Smooth muscle cell (in vitro differentiated cells): ENCODE data around the gene GABRG3. TPM values are rescaled to one million over a fixed set of nuclear protein-coding genes. Genes with fewer than 3 reads are reported as not detected.

Source experiments
- DNase-seq: peaks from one replicate; lab custom pipeline; 2025; ENCODE audit not compliant: unreplicated experiment; lab: John Stamatoyannopoulos, UW
- H2AFZ ChIP-seq: fragments of 200-600 bp; sonication (generic); 2 replicates; pipeline ENCODE4 v1.6.0; 2016; ENCODE audit warnings: antibody characterized with exemption, low read depth, mild to moderate bottlenecking
- H3F3A ChIP-seq: fragments of 200-600 bp; sonication (generic); 2 replicates; pipeline ENCODE4 v1.6.0; 2017; ENCODE audit warnings: antibody characterized with exemption, low read depth
- H3K27ac ChIP-seq: fragments of 200-600 bp; sonication (generic); 2 replicates; pipeline ENCODE4 v1.5.1; 2016; ENCODE audit warnings: low read depth, mild to moderate bottlenecking
- H3K27me3 ChIP-seq: fragments of 200-600 bp; sonication (generic); 2 replicates; pipeline ENCODE4 v1.6.1; 2016; ENCODE audit warnings: low read depth, mild to moderate bottlenecking
- H3K36me3 ChIP-seq: fragments of 200-600 bp; sonication (generic); 2 replicates; pipeline ENCODE4 v1.5.1; 2016; ENCODE audit warnings: low read depth
- H3K4me1 ChIP-seq: fragments of 200-600 bp; sonication (generic); 2 replicates; pipeline ENCODE4 v1.5.1; 2016; ENCODE audit warnings: low read depth
- H3K4me2 ChIP-seq: fragments of 200-600 bp; sonication (generic); 2 replicates; pipeline ENCODE4 v1.6.0; 2016; ENCODE audit warnings: mild to moderate bottlenecking
- H3K4me3 ChIP-seq: fragments of 200-600 bp; sonication (generic); 2 replicates; pipeline ENCODE4 v1.5.1; 2016; ENCODE audit warnings: mild to moderate bottlenecking
- H3K79me2 ChIP-seq: fragments of 200-600 bp; sonication (generic); 2 replicates; pipeline ENCODE4 v1.6.0; 2016; ENCODE audit warnings: low read depth, mild to moderate bottlenecking
- H3K9ac ChIP-seq: fragments of 200-600 bp; sonication (generic); 2 replicates; pipeline ENCODE4 v1.6.0; 2016; ENCODE audit warnings: low read depth
- H3K9me3 ChIP-seq: fragments of 200-600 bp; sonication (generic); replicated peaks from 2 replicates; pipeline ENCODE4 v1.5.1; 2016; ENCODE audit warnings: low read depth
- H4K20me1 ChIP-seq: fragments of 200-600 bp; sonication (generic); 2 replicates; pipeline ENCODE4 v1.6.0; 2016; ENCODE audit warnings: low read depth
- CTCF ChIP-seq: fragments of 200-600 bp; sonication (generic); IDR thresholded peaks from 2 replicates; pipeline ENCODE4 v1.5.1; 2017; ENCODE audit warnings: borderline replicate concordance, mild to moderate bottlenecking, antibody characterized with exemption; ENCODE audit not compliant: insufficient read depth, poor library complexity, severe bottlenecking
- WGBS: methylation state at CpG from one replicate; pipeline ENCODE4 v1.1.7; 2016; ENCODE audit warnings: low lambda C conversion rate; 5-methylcytosine and 5-hydroxymethylcytosine counted together
- polyA plus RNA-seq: library from polyadenylated mRNA; unstranded; fragments of >200 nt; fragmentation: Nextera tagmentation; extraction: Ambion mirVana; gene quantifications from 2 replicates; pipeline ENCODE4 v1.2.1, GENCODE V29; 2016
- total RNA-seq: library from RNA; depleted of rRNA; stranded (reverse); fragments of >200 nt; gene quantifications from 2 replicates; pipeline ENCODE4 v1.2.3, GENCODE V29; 2014

The GABRG3 gene
- total and polyA plus RNA-seq, 2 experiments from 2014 or later, result under 0.01 TPM; not detected in 1

- Histone ChIP-seq H3K4me2 (no peak overlapping the region), H3K9me3 (no peaks in the 10 kb centered on the region), H4K20me1 (no peaks in the 10 kb centered on the region), H3K27ac (no peak overlapping the region), H3F3A (no peaks in the 10 kb centered on the region), H3K27me3 (no peaks in the 10 kb centered on the region), H3K4me3 (no peak overlapping the region), H3K9ac (no peak overlapping the region), H2AFZ (no peak overlapping the region), H3K79me2 (no peaks in the 10 kb centered on the region), H3K4me1 (no peaks in the 10 kb centered on the region), H3K36me3 (no peaks in the 10 kb centered on the region)
- no peak for TF ChIP-seq CTCF
- DNase-seq, result no peak
- 45% methylated on average over 4 of the region's 4 CpGs for WGBS
These were observed 510.8 kb downstream of the GABRG3 start for GRCh38 chr15:27481768-27482167.

- Histone ChIP-seq H3K79me2 (no peaks in the 10 kb centered on the region), H3K4me3 (no peak overlapping the region), H3K4me1 (no peaks in the 10 kb centered on the region), H3K27me3 (no peaks in the 10 kb centered on the region), H4K20me1 (no peaks in the 10 kb centered on the region), H3K9ac (no peak overlapping the region), H3K27ac (no peak overlapping the region), H3K9me3 (no peaks in the 10 kb centered on the region), H2AFZ (no peak overlapping the region), H3K36me3 (no peaks in the 10 kb centered on the region), H3K4me2 (no peak overlapping the region), H3F3A (no peaks in the 10 kb centered on the region)
- 94% methylated on average over 6 of the region's 6 CpGs for WGBS
- no peak for TF ChIP-seq CTCF
- no peak for DNase-seq
These were observed 511.3 kb downstream of the GABRG3 start for GRCh38 chr15:27482287-27482686.

GRCh38 chr15:27483124-27483523 is 512.1 kb downstream of the GABRG3 start:
- no peak overlapping the region for H3K4me3 ChIP-seq
- H3K9me3 ChIP-seq, result no peaks in the 10 kb centered on the region
- H3K4me2 ChIP-seq, result no peak overlapping the region
- no peaks in the 10 kb centered on the region for H3K27me3 ChIP-seq
- 76% methylated on average over 6 of the region's 6 CpGs for WGBS
- H2AFZ ChIP-seq, result no peak overlapping the region
- H3K9ac ChIP-seq, result no peak overlapping the region
- DNase-seq, result no peak
- no peaks in the 10 kb centered on the region for H3K4me1 ChIP-seq
- TF ChIP-seq CTCF, result no peak
- no peaks in the 10 kb centered on the region for H4K20me1 ChIP-seq
- H3F3A ChIP-seq, result no peaks in the 10 kb centered on the region
- H3K79me2 ChIP-seq, result no peaks in the 10 kb centered on the region
- no peaks in the 10 kb centered on the region for H3K36me3 ChIP-seq
- H3K27ac ChIP-seq, result no peak overlapping the region

- H3K27me3 ChIP-seq, result no peaks in the 10 kb centered on the region
- TF ChIP-seq CTCF, result no peak
- no peaks in the 10 kb centered on the region for H3K9me3 ChIP-seq
- H3K36me3 ChIP-seq, result no peaks in the 10 kb centered on the region
- H3K4me2 ChIP-seq, result no peak overlapping the region
- no peak overlapping the region for H2AFZ ChIP-seq
- DNase-seq, result no peak
- no peak overlapping the region for H3K27ac ChIP-seq
- no peaks in the 10 kb centered on the region for H3K4me1 ChIP-seq
- H3K4me3 ChIP-seq, result no peak overlapping the region
- no peak overlapping the region for H3K9ac ChIP-seq
- H3K79me2 ChIP-seq, result no peaks in the 10 kb centered on the region
- WGBS, result 92% methylated on average over 3 of the region's 3 CpGs
- H4K20me1 ChIP-seq, result no peaks in the 10 kb centered on the region
- H3F3A ChIP-seq, result no peaks in the 10 kb centered on the region
These were observed 514.3 kb downstream of the GABRG3 start for GRCh38 chr15:27485265-27485664.
